RWPE2 (cell line): ENCODE data around the gene SLIT3.

Experiments
- ATAC-seq: fragments of 200-7000 bp; cut with Tn5 transposase; 3 replicates; pipeline ENCODE4 v1.9.1; 2021; ENCODE audit warnings: low read depth
- DNase-seq: peaks from one replicate; pipeline ENCODE4 v3.0.0-alpha.2; 2020; ENCODE audit warnings: low spot score
- H3K27ac ChIP-seq: fragments of 450-650 bp; 2 replicates; pipeline ENCODE4 v1.5.1; 2017; ENCODE audit warnings: mild to moderate bottlenecking; ENCODE audit not compliant: poor library complexity, severe bottlenecking
- H3K27me3 ChIP-seq: fragments of 250-450 bp; sonication (Bioruptor Pico); 2 replicates; pipeline ENCODE4 v1.5.1; 2021; ENCODE audit warnings: mild to moderate bottlenecking, moderate library complexity; ENCODE audit not compliant: insufficient read depth, poor library complexity, severe bottlenecking
- H3K36me3 ChIP-seq: fragments of 250-450 bp; sonication (Bioruptor Pico); 2 replicates; pipeline ENCODE4 v1.5.1; 2020; ENCODE audit warnings: low read depth, mild to moderate bottlenecking, moderate library complexity
- H3K4me1 ChIP-seq: fragments of 250-450 bp; sonication (Bioruptor Pico); 2 replicates; pipeline ENCODE4 v1.5.1; 2021; ENCODE audit warnings: mild to moderate bottlenecking, moderate library complexity; ENCODE audit not compliant: insufficient read depth, poor library complexity, severe bottlenecking
- H3K4me3 ChIP-seq: fragments of 250-450 bp; sonication (Bioruptor Pico); 2 replicates; pipeline ENCODE4 v1.5.1; 2021; ENCODE audit warnings: mild to moderate bottlenecking, moderate library complexity; ENCODE audit not compliant: severe bottlenecking
- H3K9me3 ChIP-seq: fragments of 250-450 bp; sonication (Bioruptor Pico); 2 replicates; pipeline ENCODE4 v1.5.1; 2021; ENCODE audit warnings: mild to moderate bottlenecking, moderate library complexity; ENCODE audit not compliant: severe bottlenecking
- TF ChIP-seq, protein P1 (sequence below): fragments of 450-650 bp; IDR thresholded peaks from one replicate; pipeline ENCODE4 v1.5.1; 2017; ENCODE audit warnings: mild to moderate bottlenecking, moderate library complexity; ENCODE audit not compliant: poor library complexity, severe bottlenecking

SLIT3 gene

GRCh38 chr5:168724227-168724626, 576.7 kb downstream of the SLIT3 start:
- H3K4me1 ChIP-seq: no peaks in the 10 kb centered on the region
- TF ChIP-seq, protein P1, sequence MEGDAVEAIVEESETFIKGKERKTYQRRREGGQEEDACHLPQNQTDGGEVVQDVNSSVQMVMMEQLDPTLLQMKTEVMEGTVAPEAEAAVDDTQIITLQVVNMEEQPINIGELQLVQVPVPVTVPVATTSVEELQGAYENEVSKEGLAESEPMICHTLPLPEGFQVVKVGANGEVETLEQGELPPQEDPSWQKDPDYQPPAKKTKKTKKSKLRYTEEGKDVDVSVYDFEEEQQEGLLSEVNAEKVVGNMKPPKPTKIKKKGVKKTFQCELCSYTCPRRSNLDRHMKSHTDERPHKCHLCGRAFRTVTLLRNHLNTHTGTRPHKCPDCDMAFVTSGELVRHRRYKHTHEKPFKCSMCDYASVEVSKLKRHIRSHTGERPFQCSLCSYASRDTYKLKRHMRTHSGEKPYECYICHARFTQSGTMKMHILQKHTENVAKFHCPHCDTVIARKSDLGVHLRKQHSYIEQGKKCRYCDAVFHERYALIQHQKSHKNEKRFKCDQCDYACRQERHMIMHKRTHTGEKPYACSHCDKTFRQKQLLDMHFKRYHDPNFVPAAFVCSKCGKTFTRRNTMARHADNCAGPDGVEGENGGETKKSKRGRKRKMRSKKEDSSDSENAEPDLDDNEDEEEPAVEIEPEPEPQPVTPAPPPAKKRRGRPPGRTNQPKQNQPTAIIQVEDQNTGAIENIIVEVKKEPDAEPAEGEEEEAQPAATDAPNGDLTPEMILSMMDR: no peak
- H3K4me3 ChIP-seq: no peak overlapping the region
- no peaks in the 10 kb centered on the region for H3K36me3 ChIP-seq
- H3K27ac ChIP-seq: no peak overlapping the region
- DNase-seq: no peak
- ATAC-seq: no peak
- H3K27me3 ChIP-seq: no peaks in the 10 kb centered on the region
- H3K9me3 ChIP-seq: no peaks in the 10 kb centered on the region

DNA sequence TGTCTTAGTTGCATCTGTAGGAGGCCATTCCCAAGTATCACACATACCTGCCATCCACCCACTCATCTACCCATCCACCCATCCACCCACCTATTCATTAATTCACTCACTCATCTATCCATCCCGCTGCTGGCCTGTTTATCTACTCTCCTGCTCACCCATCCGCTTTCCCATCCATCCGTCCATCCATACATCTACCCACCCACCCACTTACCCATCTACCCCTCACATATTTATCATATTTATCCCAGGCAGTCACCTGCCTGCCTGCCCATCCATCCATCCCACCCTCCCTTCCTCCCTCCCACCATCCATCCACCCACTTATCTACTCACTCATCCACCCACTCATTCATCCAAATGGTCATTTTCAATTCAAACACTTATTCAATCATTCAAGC, 577.9 kb downstream of the SLIT3 start:
- TF ChIP-seq, protein P1: no peak
- DNase-seq: no peak
- Histone ChIP-seq H3K27ac (no peak overlapping the region), H3K9me3 (no peaks in the 10 kb centered on the region), H3K36me3 (no peaks in the 10 kb centered on the region), H3K4me3 (no peak overlapping the region), H3K27me3 (no peaks in the 10 kb centered on the region), H3K4me1 (no peaks in the 10 kb centered on the region)
- no peak for ATAC-seq

- Histone ChIP-seq H3K9me3 (no peaks in the 10 kb centered on the region), H3K4me1 (no peaks in the 10 kb centered on the region), H3K4me3 (no peak overlapping the region), H3K27ac (no peak overlapping the region), H3K27me3 (no peaks in the 10 kb centered on the region), H3K36me3 (no peaks in the 10 kb centered on the region)
- TF ChIP-seq, protein P1: no peak
- ATAC-seq (no peak), DNase-seq (no peak)
These were observed 579.0 kb downstream of the SLIT3 start for GRCh38 chr5:168721966-168722365.

GRCh38 chr5:168721002-168721753, 579.8 kb downstream of the SLIT3 start:
- Histone ChIP-seq H3K9me3 (no peaks in the 10 kb centered on the region), H3K27ac (no peak overlapping the region), H3K36me3 (no peaks in the 10 kb centered on the region), H3K4me3 (no peak overlapping the region), H3K4me1 (no peaks in the 10 kb centered on the region), H3K27me3 (no peaks in the 10 kb centered on the region)
- ATAC-seq (no peak), DNase-seq (no peak)
- TF ChIP-seq, protein P1: no peak

GRCh38 chr5:168720575-168720974, 580.4 kb downstream of the SLIT3 start:
- TF ChIP-seq, protein P1: no peak
- Histone ChIP-seq H3K4me1 (no peaks in the 10 kb centered on the region), H3K9me3 (no peaks in the 10 kb centered on the region), H3K4me3 (no peak overlapping the region), H3K27ac (no peak overlapping the region), H3K36me3 (no peaks in the 10 kb centered on the region), H3K27me3 (no peaks in the 10 kb centered on the region)
- no peak for DNase-seq
- no peak for ATAC-seq
